Hepatocyte (in vitro differentiated cells): Measurements from ENCODE around the gene KRT8. TPM values are rescaled to one million over a fixed set of nuclear protein-coding genes. Genes with fewer than 3 reads are reported as not detected.

ENCODE experiments used
- DNase-seq: peaks from one replicate; pipeline ENCODE4 v3.0.0-alpha.2; 2016; ENCODE audit warnings: low spot score
- H2AFZ ChIP-seq: fragments of 200-600 bp; sonication (generic); 2 replicates; pipeline ENCODE4 v1.6.0; 2016; ENCODE audit warnings: antibody characterized with exemption, mild to moderate bottlenecking
- H3K27ac ChIP-seq: fragments of 200-600 bp; sonication (generic); 2 replicates; pipeline ENCODE4 v1.5.1; 2016; ENCODE audit warnings: mild to moderate bottlenecking
- H3K27me3 ChIP-seq: fragments of 200-600 bp; sonication (generic); 2 replicates; pipeline ENCODE4 v1.6.1; 2016
- H3K36me3 ChIP-seq: fragments of 200-600 bp; sonication (generic); replicated peaks from 2 replicates; pipeline ENCODE4 v1.5.1; 2016; ENCODE audit warnings: low read depth; ENCODE audit not compliant: insufficient read depth
- H3K4me1 ChIP-seq: fragments of 200-600 bp; sonication (generic); 2 replicates; pipeline ENCODE4 v1.5.1; 2016; ENCODE audit warnings: mild to moderate bottlenecking, moderate library complexity; ENCODE audit not compliant: insufficient read depth
- H3K4me2 ChIP-seq: fragments of 200-600 bp; sonication (generic); 2 replicates; pipeline ENCODE4 v1.6.0; 2016
- H3K4me3 ChIP-seq: fragments of 200-600 bp; sonication (generic); 2 replicates; pipeline ENCODE4 v1.5.1; 2016; ENCODE audit warnings: mild to moderate bottlenecking
- H3K79me2 ChIP-seq: fragments of 200-600 bp; sonication (generic); 2 replicates; pipeline ENCODE4 v1.6.0; 2017; ENCODE audit warnings: mild to moderate bottlenecking
- H3K9me2 ChIP-seq: fragments of 200-600 bp; sonication (generic); replicated peaks from 2 replicates; pipeline ENCODE4 v1.6.0; 2017; ENCODE audit warnings: mild to moderate bottlenecking; ENCODE audit not compliant: insufficient read depth
- H3K9me3 ChIP-seq: fragments of 200-600 bp; sonication (generic); 2 replicates; pipeline ENCODE4 v1.5.1; 2016; ENCODE audit warnings: low read depth, mild to moderate bottlenecking
- H4K20me1 ChIP-seq: fragments of 200-600 bp; sonication (generic); 2 replicates; pipeline ENCODE4 v1.6.0; 2016; ENCODE audit warnings: mild to moderate bottlenecking; ENCODE audit not compliant: insufficient read depth, poor library complexity, severe bottlenecking
- EZH2 ChIP-seq: fragments of 200-600 bp; sonication (generic); IDR thresholded peaks from 2 replicates; pipeline ENCODE4 v1.6.1; 2016; ENCODE audit warnings: antibody characterized with exemption, mild to moderate bottlenecking, borderline replicate concordance
- EZH2phosphoT487 ChIP-seq: fragments of 200-600 bp; sonication (generic); IDR thresholded peaks from one replicate; pipeline ENCODE4 v1.6.1; 2018; ENCODE audit warnings: antibody characterized with exemption, mild to moderate bottlenecking, low read depth, moderate library complexity; ENCODE audit not compliant: unreplicated experiment, severe bottlenecking
- WGBS: methylation state at CpG from one replicate; pipeline ENCODE4 v1.1.6; 2016; ENCODE audit warnings: low lambda C conversion rate; ENCODE audit errors: missing lambda C conversion rate; 5-methylcytosine and 5-hydroxymethylcytosine counted together
- polyA plus RNA-seq: library from polyadenylated mRNA; unstranded; fragments of >200 nt; fragmentation: Nextera tagmentation; extraction: Ambion mirVana; gene quantifications from 2 replicates; pipeline ENCODE4 v1.2.1, GENCODE V29; 2016
- total RNA-seq: library from RNA; depleted of rRNA; stranded (reverse); fragments of >200 nt; gene quantifications from 2 replicates; pipeline ENCODE4 v1.2.3, GENCODE V29; 2014
- TF ChIP-seq, protein P1 (sequence below): fragments of 200-600 bp; sonication (generic); IDR thresholded peaks from 2 replicates; pipeline ENCODE4 v1.5.1; 2016; ENCODE audit warnings: antibody characterized with exemption, mild to moderate bottlenecking; ENCODE audit not compliant: poor library complexity

The KRT8 gene
- total and polyA plus RNA-seq, 2 experiments from 2014 or later: 1,381 to 2,058 TPM

DNA sequence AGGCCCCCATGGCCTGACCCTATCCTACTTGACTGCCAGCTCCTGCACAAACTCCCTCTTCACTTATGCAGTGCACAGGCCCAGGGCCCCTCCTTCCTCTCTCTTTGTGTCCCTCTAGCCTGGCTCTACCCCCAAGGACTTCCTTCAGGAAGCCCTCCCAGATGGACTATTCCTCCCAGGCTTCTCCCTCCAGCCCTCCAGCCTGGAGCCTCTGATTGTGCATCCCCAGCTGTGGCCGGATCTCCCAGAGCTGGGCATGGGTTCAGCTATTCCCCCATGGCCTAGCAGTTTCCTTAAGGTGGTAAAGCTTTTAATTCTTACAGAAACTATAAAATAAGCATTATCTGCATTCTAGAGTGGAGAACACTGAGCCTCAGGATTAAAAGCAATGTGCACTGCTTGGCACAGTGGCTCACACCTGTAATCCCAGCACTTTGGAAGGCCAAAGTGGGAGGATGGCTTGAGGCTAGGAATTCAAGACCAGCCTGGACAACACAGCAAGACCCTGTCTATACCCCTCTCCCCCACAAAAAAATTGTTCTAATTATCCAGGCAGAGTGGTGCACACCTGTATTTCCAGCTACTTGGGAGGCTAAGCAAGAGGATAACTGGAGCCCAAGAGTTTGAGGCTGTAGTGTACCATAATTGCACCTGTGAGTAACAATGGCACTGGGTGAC, 16.8 kb upstream of the KRT8 start:
- peaks cover 45% of the 10 kb centered on the region for H3K4me1 ChIP-seq
- WGBS: 82% methylated on average over 1 of the region's 1 CpG

DNA sequence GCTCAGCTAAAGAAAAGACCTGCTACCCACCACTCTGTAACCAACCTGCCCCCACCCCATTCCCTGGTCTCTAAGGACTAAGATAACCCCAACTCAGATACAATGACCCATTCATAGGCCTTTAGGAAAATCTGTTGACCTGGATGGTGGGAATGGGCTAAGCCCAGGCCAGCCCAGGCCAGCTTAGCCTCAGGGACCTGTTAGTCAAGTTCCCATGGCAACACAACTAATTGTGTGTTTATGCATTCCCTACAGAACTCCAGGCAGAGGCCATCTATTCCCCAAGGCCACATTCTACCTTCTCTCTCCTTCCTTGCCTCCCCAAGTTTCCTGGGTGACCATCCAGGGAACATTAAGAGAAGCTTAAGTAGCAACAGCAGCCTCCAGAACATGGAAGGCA, 16.1 kb upstream of the KRT8 start:
- Histone ChIP-seq H3K27ac (peak overlapping the region; percentile 6), H3K4me2 (no peak overlapping the region)

More for the DNA sequence above, 16.8 kb upstream of the KRT8 start:
- no peak overlapping the region for H2AFZ ChIP-seq
- H3K27ac ChIP-seq: peak overlapping the region; percentile 6
- no peaks in the 10 kb centered on the region for H3K36me3 ChIP-seq
- no peaks in the 10 kb centered on the region for H3K27me3 ChIP-seq
- peaks cover 4% of the 10 kb centered on the region for H3K79me2 ChIP-seq
- DNase-seq: no peak
- H3K4me3 ChIP-seq: no peak overlapping the region
- H4K20me1 ChIP-seq: no peaks in the 10 kb centered on the region
- H3K9me3 ChIP-seq: no peaks in the 10 kb centered on the region
- no peak overlapping the region for H3K4me2 ChIP-seq
- no peaks in the 10 kb centered on the region for H3K9me2 ChIP-seq
- TF ChIP-seq EZH2 (no peak), EZH2phosphoT487 (no peak)
- TF ChIP-seq, protein P1, sequence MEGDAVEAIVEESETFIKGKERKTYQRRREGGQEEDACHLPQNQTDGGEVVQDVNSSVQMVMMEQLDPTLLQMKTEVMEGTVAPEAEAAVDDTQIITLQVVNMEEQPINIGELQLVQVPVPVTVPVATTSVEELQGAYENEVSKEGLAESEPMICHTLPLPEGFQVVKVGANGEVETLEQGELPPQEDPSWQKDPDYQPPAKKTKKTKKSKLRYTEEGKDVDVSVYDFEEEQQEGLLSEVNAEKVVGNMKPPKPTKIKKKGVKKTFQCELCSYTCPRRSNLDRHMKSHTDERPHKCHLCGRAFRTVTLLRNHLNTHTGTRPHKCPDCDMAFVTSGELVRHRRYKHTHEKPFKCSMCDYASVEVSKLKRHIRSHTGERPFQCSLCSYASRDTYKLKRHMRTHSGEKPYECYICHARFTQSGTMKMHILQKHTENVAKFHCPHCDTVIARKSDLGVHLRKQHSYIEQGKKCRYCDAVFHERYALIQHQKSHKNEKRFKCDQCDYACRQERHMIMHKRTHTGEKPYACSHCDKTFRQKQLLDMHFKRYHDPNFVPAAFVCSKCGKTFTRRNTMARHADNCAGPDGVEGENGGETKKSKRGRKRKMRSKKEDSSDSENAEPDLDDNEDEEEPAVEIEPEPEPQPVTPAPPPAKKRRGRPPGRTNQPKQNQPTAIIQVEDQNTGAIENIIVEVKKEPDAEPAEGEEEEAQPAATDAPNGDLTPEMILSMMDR: no peak

GRCh38 chr12:52918784-52919183, 13.9 kb upstream of the KRT8 start:
- H3K9me2 ChIP-seq: no peaks in the 10 kb centered on the region
- no peaks in the 10 kb centered on the region for H3K27me3 ChIP-seq
- H3K4me2 ChIP-seq: no peak overlapping the region
- TF ChIP-seq, protein P1: no peak
- TF ChIP-seq EZH2phosphoT487 (no peak), EZH2 (no peak)
- H4K20me1 ChIP-seq: no peaks in the 10 kb centered on the region
- H3K79me2 ChIP-seq: peaks cover 4% of the 10 kb centered on the region
- H2AFZ ChIP-seq: no peak overlapping the region
- no peak overlapping the region for H3K4me3 ChIP-seq
- H3K27ac ChIP-seq: no peak overlapping the region
- peaks cover 34% of the 10 kb centered on the region for H3K4me1 ChIP-seq
- DNase-seq: no peak
- whole genome bisulfite sequencing: 93% methylated on average over 2 of the region's 2 CpGs
- H3K9me3 ChIP-seq: no peaks in the 10 kb centered on the region
- no peaks in the 10 kb centered on the region for H3K36me3 ChIP-seq

More for the DNA sequence above, 16.1 kb upstream of the KRT8 start:
- Histone ChIP-seq H4K20me1 (no peaks in the 10 kb centered on the region), H3K4me3 (no peak overlapping the region), H3K9me2 (no peaks in the 10 kb centered on the region), H2AFZ (no peak overlapping the region), H3K9me3 (no peaks in the 10 kb centered on the region), H3K79me2 (peaks cover 4% of the 10 kb centered on the region), H3K4me1 (peaks cover 38% of the 10 kb centered on the region), H3K36me3 (no peaks in the 10 kb centered on the region), H3K27me3 (no peaks in the 10 kb centered on the region)
- TF ChIP-seq EZH2phosphoT487: no peak
- TF ChIP-seq EZH2: no peak
- TF ChIP-seq, protein P1: no peak
- DNase-seq: peak; percentile 46
